Keratinocyte (primary cell): ENCODE results near the gene RBFOX1. TPM values are rescaled to one million over a fixed set of nuclear protein-coding genes. Genes with fewer than 3 reads are reported as not detected.

ENCODE experiments used
- DNase-seq: peaks from one replicate; pipeline ENCODE4 v3.0.0-alpha.2; 2011; ENCODE audit warnings: low read depth, missing footprints, low spot score
- FAIRE-seq: peaks from 2 replicates; lab custom pipeline; 2011; peaks lifted over from hg19 to GRCh38; lab: Jason Lieb, UNC
- H2AFZ ChIP-seq: 2 replicates; pipeline ENCODE4 v1.6.0; 2012; ENCODE audit warnings: low read length, control low read depth, inconsistent platforms; ENCODE audit not compliant: control insufficient read depth
- H3K27ac ChIP-seq: 2 replicates; pipeline ENCODE4 v1.5.1; 2011; ENCODE audit warnings: low read length; ENCODE audit not compliant: control insufficient read depth, insufficient read depth
- H3K27me3 ChIP-seq: 3 replicates; pipeline ENCODE4 v1.6.0; 2011; ENCODE audit warnings: low read length; ENCODE audit not compliant: control insufficient read depth, insufficient read depth; ENCODE audit errors: extremely low read depth
- H3K36me3 ChIP-seq, 2 experiments: 2 replicates in 1 of 2; 3 replicates in 1 of 2; pipeline ENCODE4 v1.5.1; 2011; ENCODE audit warnings: low read length in 2 of 2, mild to moderate bottlenecking in 1 of 2; ENCODE audit not compliant: control insufficient read depth in 2 of 2, insufficient read depth in 2 of 2; ENCODE audit errors: extremely low read depth in 1 of 2
- H3K4me1 ChIP-seq: 3 replicates; pipeline ENCODE4 v1.5.1; 2011; ENCODE audit warnings: low read length; ENCODE audit not compliant: control insufficient read depth, insufficient read depth; ENCODE audit errors: extremely low read depth
- H3K4me2 ChIP-seq: 3 replicates; pipeline ENCODE4 v1.6.0; 2011; ENCODE audit warnings: low read depth, low read length; ENCODE audit not compliant: control insufficient read depth, insufficient read depth; ENCODE audit errors: extremely low read depth
- H3K4me3 ChIP-seq, 3 experiments: fragments of 200-600 bp in 1 of 3; sonication (generic) in 1 of 3; 2 replicates in 2 of 3; 3 replicates in 1 of 3; pipeline ENCODE4 v1.5.1; 2011 to 2016; ENCODE audit warnings: low read length in 3 of 3, mild to moderate bottlenecking in 3 of 3, control low read depth in 2 of 3, inconsistent platforms in 1 of 3, low read depth in 1 of 3, mixed read lengths in 1 of 3, mixed run types in 1 of 3, moderate library complexity in 1 of 3; ENCODE audit not compliant: control insufficient read depth in 2 of 3, insufficient read depth in 2 of 3; ENCODE audit errors: extremely low read depth in 1 of 3
- H3K79me2 ChIP-seq: 2 replicates; pipeline ENCODE4 v1.6.0; 2012; ENCODE audit warnings: low read length; ENCODE audit not compliant: control insufficient read depth, insufficient read depth
- H3K9ac ChIP-seq: 3 replicates; pipeline ENCODE4 v1.6.0; 2011; ENCODE audit warnings: low read length; ENCODE audit not compliant: control insufficient read depth, insufficient read depth; ENCODE audit errors: extremely low read depth
- H3K9me1 ChIP-seq: 3 replicates; pipeline ENCODE4 v1.6.0; 2011; ENCODE audit warnings: low read length; ENCODE audit not compliant: control insufficient read depth, insufficient read depth; ENCODE audit errors: extremely low read depth
- H3K9me3 ChIP-seq: 2 replicates; pipeline ENCODE4 v1.5.1; 2012; ENCODE audit warnings: low read depth, low read length; ENCODE audit not compliant: control insufficient read depth
- H4K20me1 ChIP-seq: 3 replicates; pipeline ENCODE4 v1.6.0; 2011; ENCODE audit warnings: low read length; ENCODE audit not compliant: control insufficient read depth, insufficient read depth; ENCODE audit errors: extremely low read depth
- CTCF ChIP-seq, 3 experiments: IDR thresholded peaks in 1 of 3; conservative IDR thresholded peaks in 1 of 3; optimal IDR thresholded peaks in 1 of 3; 2 replicates in 2 of 3; 3 replicates in 1 of 3; pipeline versions ENCODE3 to v1.5.1; 2011; ENCODE audit warnings: low read length in 3 of 3, mild to moderate bottlenecking in 3 of 3, moderate library complexity in 2 of 3, control low read depth in 1 of 3, inconsistent platforms in 1 of 3; ENCODE audit not compliant: insufficient read depth in 2 of 3; ENCODE audit errors: extremely low read depth in 1 of 3
- EZH2 ChIP-seq: IDR thresholded peaks from one replicate; pipeline ENCODE4 v1.6.1; 2012; ENCODE audit warnings: inconsistent platforms, mild to moderate bottlenecking, low read length, moderate library complexity
- dilution Hi-C: fragments of 300-500 bp; cut with MboI; formaldehyde crosslinking; loops from one replicate; pipeline ENCODE4 v1.7.0; 2020; ENCODE audit warnings: low sequenced_read_pairs; ENCODE audit not compliant: extremely low pct_ligation_motif_present
- polyA plus RNA-seq, 5 experiments: library from polyadenylated mRNA; depleted of rRNA in 3 of 5; stranded (reverse) in 3 of 5; stranded (forward) in 1 of 5; unstranded in 1 of 5; fragments of >200 nt; gene quantifications; 1 replicate in 1 of 5; 2 replicates in 3 of 5; 3 replicates in 1 of 5; pipeline versions ENCODE4 v1.2.1 to v1.2.3, GENCODE V29; 2011 to 2012; ENCODE audit warnings: missing spikeins in 2 of 5, low read depth in 1 of 5, low replicate concordance in 1 of 5

Gene RBFOX1
- polyA plus RNA-seq, 1 donor (not counting 4 experiments of a cell fraction or from before 2014, with no cell fraction given) = not detected

GRCh38 chr16:7420079-7420478, 87.4 kb downstream of the RBFOX1 start:
- dilution Hi-C loops = no loop called here

GRCh38 chr16:7420843-7421242, 88.2 kb downstream of the RBFOX1 start:
- Histone ChIP-seq H3K4me2 (no peak overlapping the region), H3K9me3 (no peaks in the 10 kb centered on the region), H3K9me1 (no peaks in the 10 kb centered on the region), H3K4me3 (no peak overlapping the region), H2AFZ (no peak overlapping the region), H3K9ac (no peak overlapping the region), H3K36me3 (no peaks in the 10 kb centered on the region), H4K20me1 (no peaks in the 10 kb centered on the region), H3K79me2 (no peaks in the 10 kb centered on the region), H3K27ac (no peak overlapping the region), H3K27me3 (no peaks in the 10 kb centered on the region), H3K4me1 (no peaks in the 10 kb centered on the region)
- dilution Hi-C loops = no loop called here
- FAIRE-seq (no peak), DNase-seq (no peak)
- no peak for TF ChIP-seq EZH2
- no peak for TF ChIP-seq CTCF (optimal IDR thresholded peaks at IDR 0.05 in 1 of 3, IDR thresholded peaks at IDR 0.05 in 1 of 3, conservative IDR thresholded peaks at IDR 0.05 in 1 of 3; ENCODE audit: extremely low read depth in 1 of 3, insufficient read depth in 2 of 3, low read length in 3 of 3)

More at GRCh38 chr16:7420079-7420478, 87.4 kb downstream of the RBFOX1 start:
- H3K9me3 ChIP-seq = no peaks in the 10 kb centered on the region
- no peak overlapping the region for H3K27ac ChIP-seq
- H3K27me3 ChIP-seq = no peaks in the 10 kb centered on the region
- TF ChIP-seq EZH2 (no peak), CTCF (optimal IDR thresholded peaks at IDR 0.05 in 1 of 3, IDR thresholded peaks at IDR 0.05 in 1 of 3, conservative IDR thresholded peaks at IDR 0.05 in 1 of 3; ENCODE audit: extremely low read depth in 1 of 3, insufficient read depth in 2 of 3, low read length in 3 of 3) (no peak)
- no peak overlapping the region for H3K4me3 ChIP-seq
- FAIRE-seq (no peak), DNase-seq (no peak)
- H3K9ac ChIP-seq = no peak overlapping the region
- H3K4me2 ChIP-seq = no peak overlapping the region
- no peaks in the 10 kb centered on the region for H3K79me2 ChIP-seq
- H3K36me3 ChIP-seq = no peaks in the 10 kb centered on the region
- no peaks in the 10 kb centered on the region for H3K4me1 ChIP-seq
- H4K20me1 ChIP-seq = no peaks in the 10 kb centered on the region
- H2AFZ ChIP-seq = no peak overlapping the region
- H3K9me1 ChIP-seq = no peaks in the 10 kb centered on the region
